HepG2 (cell line): Measurements from ENCODE around the gene SLC2A10. TPM values are rescaled to one million over a fixed set of nuclear protein-coding genes. Genes with fewer than 3 reads are reported as not detected.
A peak's percentile ranks its signal among the peaks of the same experiment; 100 is the strongest.

Experiments used
- ATAC-seq: fragments of 200-7000 bp; cut with Tn5 transposase; 3 replicates; pipeline ENCODE4 v1.9.1; 2020; ENCODE audit warnings: mild to moderate bottlenecking, moderate library complexity
- BruUV-seq: library from RNA; stranded (reverse); fragments of 400-500 nt; replicated peaks from 2 replicates; lab custom pipeline; 2021; lab: Mats Ljungman, UMichigan
- CTCF ChIA-PET: fragments of 300-600 bp; formaldehyde crosslinking; extraction: SDS; loops from one replicate; lab custom pipeline; 2021; ENCODE audit warnings: low total read pairs, inconsistent platforms, low intra/inter-chr PET ratio; lab: Yijun Ruan, JAX
- POLR2A ChIA-PET: fragments of 350-600 bp; sonication (Branson Sonifier 250); formaldehyde crosslinking; loops from one replicate; lab custom pipeline; 2020; ENCODE audit warnings: antibody characterized with exemption, inconsistent platforms; lab: Yijun Ruan, JAX
- DNase-seq: peaks from one replicate; pipeline ENCODE4 v3.0.0-alpha.2; 2015; ENCODE audit warnings: low spot score
- FAIRE-seq: peaks from 3 replicates; lab custom pipeline; 2011; peaks lifted over from hg19 to GRCh38; lab: Jason Lieb, UNC
- H2AFZ ChIP-seq: one replicate; pipeline ENCODE4 v1.6.1; 2011; ENCODE audit warnings: low read length, inconsistent platforms
- H3K27ac ChIP-seq: fragments of 300-600 bp; 3 replicates; pipeline ENCODE4 v1.8.0; 2011; ENCODE audit warnings: mixed run types, mild to moderate bottlenecking, mixed read lengths, low read length, inconsistent platforms; ENCODE audit not compliant: insufficient read depth; ENCODE audit errors: extremely low read length
- H3K27me3 ChIP-seq, 2 experiments: fragments of 200-600 bp in 1 of 2; 2 replicates in 1 of 2; 3 replicates in 1 of 2; pipeline versions ENCODE4 v1.6.0 to v1.8.0; 2011; ENCODE audit warnings: low read length in 2 of 2, mild to moderate bottlenecking in 2 of 2, moderate library complexity in 2 of 2, inconsistent platforms in 1 of 2; ENCODE audit not compliant: insufficient read depth in 2 of 2, control insufficient read depth in 1 of 2
- H3K36me3 ChIP-seq, 2 experiments: fragments of 200-600 bp in 1 of 2; replicated peaks in 1 of 2; 2 replicates in 1 of 2; 3 replicates in 1 of 2; pipeline versions ENCODE4 v1.5.1 to v1.8.0; 2011; ENCODE audit warnings: low read length in 2 of 2, inconsistent platforms in 1 of 2; ENCODE audit not compliant: insufficient read depth in 2 of 2, control insufficient read depth in 1 of 2
- H3K4me1 ChIP-seq: 2 replicates; pipeline ENCODE4 v1.5.1; 2012; ENCODE audit warnings: low read length, inconsistent platforms; ENCODE audit not compliant: insufficient read depth
- H3K4me2 ChIP-seq: 2 replicates; pipeline ENCODE4 v1.6.0; 2011; ENCODE audit warnings: low read depth, low read length, inconsistent platforms
- H3K4me3 ChIP-seq, 3 experiments: fragments of 200-600 bp in 1 of 3; sonication (generic), shearing (Covaris generic) in 1 of 3; replicated peaks in 1 of 3; 2 replicates each; pipeline ENCODE4 v1.5.1; 2011 to 2016; ENCODE audit warnings: low read length in 3 of 3, inconsistent platforms in 2 of 3, low read depth in 2 of 3, mild to moderate bottlenecking in 2 of 3, control low read depth in 1 of 3, mixed read lengths in 1 of 3; ENCODE audit not compliant: insufficient read depth in 1 of 3
- H3K79me2 ChIP-seq: one replicate; pipeline ENCODE4 v1.6.1; 2011; ENCODE audit warnings: low read length, inconsistent platforms; ENCODE audit not compliant: insufficient read depth
- H3K9ac ChIP-seq: 2 replicates; pipeline ENCODE4 v1.6.0; 2011; ENCODE audit warnings: mild to moderate bottlenecking, low read depth, low read length, inconsistent platforms; ENCODE audit not compliant: insufficient read depth
- H3K9me3 ChIP-seq: 2 replicates; pipeline ENCODE4 v1.5.1; 2012; ENCODE audit warnings: mild to moderate bottlenecking, low read length
- H4K20me1 ChIP-seq: 2 replicates; pipeline ENCODE4 v1.6.0; 2011; ENCODE audit warnings: inconsistent platforms, mild to moderate bottlenecking, low read length, moderate library complexity; ENCODE audit not compliant: insufficient read depth
- CREB1 ChIP-seq, 2 experiments: fragments of 450-650 bp in 1 of 2; IDR thresholded peaks; 2 replicates each; pipeline ENCODE4 v1.6.1; 2016 to 2017; ENCODE audit warnings: control low read depth in 1 of 2, mild to moderate bottlenecking in 1 of 2, missing compliant biosample characterization in 1 of 2, missing genetic modification characterization in 1 of 2
- DMAP1 ChIP-seq: IDR thresholded peaks from 2 replicates; pipeline ENCODE4 v1.6.1; 2016
- ELF3 ChIP-seq: IDR thresholded peaks from 2 replicates; pipeline ENCODE4 v1.6.1; 2016; ENCODE audit warnings: missing genetic modification reagents, missing compliant biosample characterization
- ERF ChIP-seq: IDR thresholded peaks from 2 replicates; pipeline ENCODE4 v1.6.1; 2018; ENCODE audit warnings: missing biosample characterization, missing genetic modification reagents
- FOXK1 ChIP-seq: sonication (generic); formaldehyde crosslinking; IDR thresholded peaks from 2 replicates; pipeline ENCODE4 v1.4.0; 2020; ENCODE audit warnings: low read depth, missing genetic modification reagents, borderline replicate concordance
- GABPA ChIP-seq, 2 experiments: IDR thresholded peaks; 2 replicates each; pipeline ENCODE4 v1.6.1; 2011 to 2016; ENCODE audit warnings: low read depth in 2 of 2, low read length in 1 of 2, missing biosample characterization in 1 of 2, missing genetic modification characterization in 1 of 2
- HOMEZ ChIP-seq: IDR thresholded peaks from 2 replicates; pipeline ENCODE4 v1.6.1; 2016; ENCODE audit warnings: low read depth
- MATR3 ChIP-seq: sonication (generic); formaldehyde crosslinking; IDR thresholded peaks from 2 replicates; pipeline ENCODE4 v1.4.0; 2020; ENCODE audit warnings: missing genetic modification reagents
- NFYB ChIP-seq: sonication (generic); formaldehyde crosslinking; IDR thresholded peaks from 2 replicates; pipeline ENCODE4 v1.4.0; 2020; ENCODE audit warnings: missing genetic modification reagents
- NFYC ChIP-seq: IDR thresholded peaks from 2 replicates; pipeline ENCODE4 v1.6.1; 2016; ENCODE audit warnings: missing genetic modification reagents, missing compliant biosample characterization
- POGZ ChIP-seq: sonication (generic); formaldehyde crosslinking; IDR thresholded peaks from 2 replicates; pipeline ENCODE4 v1.4.0; 2020; ENCODE audit warnings: mild to moderate bottlenecking, missing genetic modification reagents
- RARG ChIP-seq: sonication (generic); formaldehyde crosslinking; IDR thresholded peaks from 2 replicates; pipeline ENCODE4 v1.4.0; 2020; ENCODE audit warnings: low read depth, mild to moderate bottlenecking, missing genetic modification reagents
- RXRB ChIP-seq: IDR thresholded peaks from 2 replicates; pipeline ENCODE4 v1.6.1; 2016; ENCODE audit warnings: borderline replicate concordance, missing genetic modification reagents, missing compliant biosample characterization
- SOX6 ChIP-seq, 2 experiments: fragments of 450-650 bp in 1 of 2; sonication (generic) in 1 of 2; formaldehyde crosslinking in 1 of 2; IDR thresholded peaks; 2 replicates each; pipeline versions ENCODE4 v1.4.0 to v1.6.1; 2017 to 2020; ENCODE audit warnings: antibody characterized with exemption in 1 of 2, mild to moderate bottlenecking in 1 of 2, missing genetic modification reagents in 1 of 2
- TEAD3 ChIP-seq: optimal IDR thresholded peaks from 2 replicates; pipeline ENCODE3; 2016; ENCODE audit warnings: borderline replicate concordance
- ZMYM4 ChIP-seq: sonication (generic); formaldehyde crosslinking; IDR thresholded peaks from 2 replicates; pipeline ENCODE4 v1.8.1; 2023; ENCODE audit warnings: mild to moderate bottlenecking, missing genetic modification reagents
- ZNF597 ChIP-seq: sonication (generic); formaldehyde crosslinking; IDR thresholded peaks from 2 replicates; pipeline ENCODE4 v1.5.0; 2020; ENCODE audit warnings: missing genetic modification reagents
- ZNF704 ChIP-seq: sonication (generic); formaldehyde crosslinking; IDR thresholded peaks from 2 replicates; pipeline ENCODE4 v1.8.1; 2023; ENCODE audit warnings: mild to moderate bottlenecking, inconsistent platforms, moderate library complexity, missing genetic modification reagents, borderline replicate concordance
- ZNF747 ChIP-seq: sonication (generic); formaldehyde crosslinking; IDR thresholded peaks from 2 replicates; pipeline ENCODE4 v1.8.1; 2023; ENCODE audit warnings: missing genetic modification reagents, mild to moderate bottlenecking, borderline replicate concordance
- WGBS: methylation state at CpG from one replicate; pipeline ENCODE4 v1.1.6; 2017; ENCODE audit warnings: low lambda C conversion rate; 5-methylcytosine and 5-hydroxymethylcytosine counted together
- in situ Hi-C: cut with HindIII; loops from 2 replicates; pipeline ENCODE4 v1.10.0; 2017; ENCODE audit warnings: low pct_unique_long_range_greater_than_20kb; ENCODE audit not compliant: extremely low pct_ligation_motif_present
- intact Hi-C: fragments of 100-400 bp; cut with micrococcal nuclease; formaldehyde crosslinking; loops from one replicate; pipeline ENCODE4 v1.10.0; 2022; ENCODE audit not compliant: unreplicated experiment
- polyA plus RNA-seq, 8 experiments: library from polyadenylated mRNA; depleted of rRNA in 3 of 8; stranded (reverse) in 7 of 8; unstranded in 1 of 8; fragments of >200 nt; fragmentation: Illumina TruSeq in 4 of 8; extraction: Trizol in 4 of 8; gene quantifications; 2 replicates each; pipeline versions ENCODE4 v1.2.1 to v1.2.3, GENCODE V29; 2011 to 2016; ENCODE audit warnings: low read depth in 4 of 8, missing spikeins in 1 of 8, mixed read lengths in 1 of 8; ENCODE audit not compliant: insufficient read depth in 1 of 8
- total RNA-seq, 5 experiments: library from RNA; depleted of rRNA; stranded (reverse); fragments of >200 nt; fragmentation: Illumina TruSeq; extraction: Trizol; gene quantifications; 2 replicates each; pipeline ENCODE4 v1.2.3, GENCODE V29; 2016; ENCODE audit warnings: low read depth in 1 of 5

Gene SLC2A10
- total and polyA plus RNA-seq, 2 of the 13 experiments (the other 11 are each of a cell fraction or from before 2014, with no cell fraction given): 16.0 to 18.4 TPM

- in situ Hi-C loops (no loop called here), intact Hi-C loops (no loop called here)
- H3K79me2 ChIP-seq: no peaks in the 10 kb centered on the region
- ChIA-PET CTCF (no interaction called here), POLR2A (interaction anchor here (1.0 to 1.5 kb wide), 8 partner anchors 9 to 190 kb away, joined by 3 to 5 read pairs (median 4); partner anchors contain the start of gene ZNF334)
- H3K4me1 ChIP-seq: peaks cover 59% of the 10 kb centered on the region
- H3K9me3 ChIP-seq: peaks cover 9% of the 10 kb centered on the region; the same call in 1 of the 2 replicates
- H3K4me2 ChIP-seq: peak overlapping the region; percentile 33
- no peak overlapping the region for H3K4me3 ChIP-seq
- BruUV-seq: no TSS peak
- no peaks in the 10 kb centered on the region for H4K20me1 ChIP-seq
- H3K36me3 ChIP-seq: no peaks in the 10 kb centered on the region
- ATAC-seq (peak; percentile 17; the same call in 1 of the 3 replicates), DNase-seq (peak; percentile 71), FAIRE-seq (no peak)
- H3K27me3 ChIP-seq: no peaks in the 10 kb centered on the region; a peak in 1 of 5 replicates
- WGBS: 47% methylated on average over 3 of the region's 3 CpGs
- H2AFZ ChIP-seq: no peak overlapping the region
- no peak overlapping the region for H3K27ac ChIP-seq
- H3K9ac ChIP-seq: no peak overlapping the region
- TF ChIP-seq CREB1 (IDR thresholded peaks at IDR 0.05): peak; percentile 71; the same call in 1 of the 2 replicates
- peak; percentile 85 for TF ChIP-seq CREB1 (CRISPR knock-in tag; IDR thresholded peaks at IDR 0.05)
- TF ChIP-seq ZNF704 (CRISPR knock-in tag): no peak
- no peak for TF ChIP-seq SOX6 (IDR thresholded peaks at IDR 0.05)
- 0 out of 2 replicates have a peak, but pooled peaks have one; percentile 28 for TF ChIP-seq SOX6 (CRISPR knock-in tag; IDR thresholded peaks at IDR 0.05)
- peak; percentile 47; the same call in 1 of the 2 replicates for TF ChIP-seq ELF3 (CRISPR knock-in tag)
- TF ChIP-seq RARG: no peak
- no peak for TF ChIP-seq ZNF597 (CRISPR knock-in tag)
- peak; percentile 9 for TF ChIP-seq TEAD3 (CRISPR knock-in tag)
- 0 out of 2 replicates have a peak, but pooled peaks have one; percentile 31 for TF ChIP-seq ERF (CRISPR knock-in tag)
- TF ChIP-seq HOMEZ: peak; percentile 98
- peak; percentile 82 for TF ChIP-seq ZMYM4
- peak; percentile 43; the same call in 1 of the 2 replicates for TF ChIP-seq FOXK1 (CRISPR knock-in tag)
- TF ChIP-seq NFYC: peak; percentile 74
- peak; percentile 46; the same call in 1 of the 2 replicates for TF ChIP-seq RXRB (CRISPR knock-in tag)
- TF ChIP-seq MATR3 (CRISPR knock-in tag): no peak
- no peak for TF ChIP-seq ZNF747 (CRISPR knock-in tag)
- no peak for TF ChIP-seq DMAP1 (CRISPR knock-in tag)
- no peak for TF ChIP-seq GABPA (IDR thresholded peaks at IDR 0.05; ENCODE audit: low read depth, low read length)
- TF ChIP-seq GABPA (CRISPR knock-in tag; IDR thresholded peaks at IDR 0.05; ENCODE audit: low read depth): peak; percentile 78
- TF ChIP-seq POGZ (CRISPR knock-in tag): peak; percentile 73
- TF ChIP-seq NFYB (CRISPR knock-in tag): peak; percentile 65
Measured at GRCh38 chr20:46703435-46703834, 6.0 kb upstream of the SLC2A10 start.
